Measurements from ENCODE around the gene TOP1. TPM values are rescaled to one million over a fixed set of nuclear protein-coding genes. Genes with fewer than 3 reads are reported as not detected.

Gene TOP1
- total and polyA plus RNA-seq, 2 of the 4 experiments (the other 2 are of a cell fraction), result 14.0 to 21.5 TPM

- Histone ChIP-seq H2AFZ (replicated peaks; ENCODE audit: low read length, poor library complexity) (no peak overlapping the region), H3K27ac (ENCODE audit: insufficient read depth, low read length) (no peak overlapping the region), H2BK120ac (ENCODE audit: low read depth, low read length) (no peak overlapping the region), H3K4me3 (ENCODE audit: insufficient read depth, low read depth, low read length) (no peak overlapping the region), H2AK5ac (ENCODE audit: low read depth, low read length) (no peak overlapping the region), H3K4me2 (ENCODE audit: low read depth, low read length) (no peak overlapping the region), H2BK5ac (ENCODE audit: low read depth, low read length, poor library complexity, severe bottlenecking) (no peak overlapping the region), H4K20me1 (ENCODE audit: insufficient read depth, low read length) (peaks cover 62% of the 10 kb centered on the region), H3K27me3 (ENCODE audit: control insufficient read depth, insufficient read depth, low read length) (no peaks in the 10 kb centered on the region), H3K36me3 (ENCODE audit: control insufficient read depth, insufficient read depth, low read length) (peaks cover 8% of the 10 kb centered on the region), H3K14ac (replicated peaks; ENCODE audit: low read depth, low read length) (no peak overlapping the region), H3K56ac (ENCODE audit: extremely low read depth, insufficient read depth, low read length) (no peak overlapping the region), H4K8ac (ENCODE audit: low read depth in 2 of 2, low read length in 2 of 2) (no peak overlapping the region), H3K79me1 (ENCODE audit: low read depth in 1 of 2, low read length in 2 of 2) (peaks cover 10 to 58% of the 10 kb centered on the region in 2 experiments), H3K18ac (ENCODE audit: low read depth, low read length) (no peak overlapping the region), H4K5ac (ENCODE audit: low read depth, low read length) (no peak overlapping the region), H4K91ac (ENCODE audit: insufficient read depth, low read depth, low read length) (no peak overlapping the region), H3K9me1 (ENCODE audit: insufficient read depth, low read length) (peaks cover 17% of the 10 kb centered on the region), H2BK20ac (ENCODE audit: low read depth, low read length) (no peak overlapping the region), H3K23ac (ENCODE audit: low read depth, low read length) (peak overlapping the region; percentile 71), H3K9me3 (ENCODE audit: control insufficient read depth, insufficient read depth, low read length) (no peaks in the 10 kb centered on the region), H3K4me1 (ENCODE audit: control insufficient read depth, insufficient read depth, low read length) (peaks cover 9% of the 10 kb centered on the region), H3K9ac (ENCODE audit: low read depth, low read length) (no peak overlapping the region), H2AK9ac (replicated peaks; ENCODE audit: low read depth, low read length, poor library complexity) (no peak overlapping the region), H3K4ac (ENCODE audit: low read depth, low read length) (no peak overlapping the region), H2BK15ac (ENCODE audit: low read depth, low read length) (no peak overlapping the region; the same call in 2 of the 3 replicates)
- POLR2A ChIA-PET (ENCODE audit: unreplicated experiment), result no interaction called here
- dilution Hi-C loops (cut with HindIII; ENCODE audit: low sequenced_read_pairs, unreplicated experiment) (no loop called here), intact Hi-C loops (cut with micrococcal nuclease) (no loop called here), in situ Hi-C loops (cut with MboI; ENCODE audit: low sequenced_read_pairs) (no loop called here)
- DNase-seq (no peak), ATAC-seq (ENCODE audit: low read depth) (no peak)
- CTCF ChIA-PET, result interaction anchor here (0.6 kb wide), 1 partner anchor 9 kb away, joined by 3 read pairs; no protein-coding TSS in a partner anchor
- TF ChIP-seq RCOR1 (IDR thresholded peaks at IDR 0.05; ENCODE audit: insufficient replicate concordance, low read length) (no peak), RAD21 (IDR thresholded peaks at IDR 0.05; ENCODE audit: low read length) (no peak), MAFK (IDR thresholded peaks at IDR 0.05; ENCODE audit: low read depth, low read length) (no peak), CTCF (conservative IDR thresholded peaks at IDR 0.05; ENCODE audit: low read depth, low read length) (no peak), CHD1 (IDR thresholded peaks at IDR 0.05; ENCODE audit: low read depth, low read length) (no peak), POLR2A (IDR thresholded peaks at IDR 0.05; ENCODE audit: low read depth, low read length) (no peak), MXI1 (IDR thresholded peaks at IDR 0.05; ENCODE audit: borderline replicate concordance, low read depth, low read length) (no peak), FOS (IDR thresholded peaks at IDR 0.05; ENCODE audit: low read depth, low read length) (no peak), NFE2L2 (IDR thresholded peaks at IDR 0.05; ENCODE audit: low read depth, low read length) (no peak)
- WGBS, 2 experiments (ENCODE audit: extremely low coverage in 2 of 2, insufficient read length in 1 of 2), result 90% methylated on average over 2 of the region's 3 CpGs; no CpG with 5 or more reads in 1 of the 2 experiments
- BruUV-seq (replicated peaks), result no TSS peak
Observed at GRCh38 chr20:41061155-41061554, 32.5 kb downstream of the TOP1 start.
